ENCODE results near the gene GRB7. TPM values are rescaled to one million over a fixed set of nuclear protein-coding genes. Genes with fewer than 3 reads are reported as not detected.
"Not testable (repeated sequence)": the region's sequence is repeated elsewhere in the genome, so short reads cannot be mapped to it uniquely, and the experiment has no call there.

The GRB7 gene
- polyA plus RNA-seq, 1 donor: 0.51 TPM

GRCh38 chr17:39709319-39709997 is 28.3 kb upstream of the GRB7 start:
- no peak for DNase-seq (ENCODE audit: low read depth)

- DNase-seq (ENCODE audit: low read depth): no peak
Measured at GRCh38 chr17:39709998-39710964, 27.5 kb upstream of the GRB7 start.

DNA sequence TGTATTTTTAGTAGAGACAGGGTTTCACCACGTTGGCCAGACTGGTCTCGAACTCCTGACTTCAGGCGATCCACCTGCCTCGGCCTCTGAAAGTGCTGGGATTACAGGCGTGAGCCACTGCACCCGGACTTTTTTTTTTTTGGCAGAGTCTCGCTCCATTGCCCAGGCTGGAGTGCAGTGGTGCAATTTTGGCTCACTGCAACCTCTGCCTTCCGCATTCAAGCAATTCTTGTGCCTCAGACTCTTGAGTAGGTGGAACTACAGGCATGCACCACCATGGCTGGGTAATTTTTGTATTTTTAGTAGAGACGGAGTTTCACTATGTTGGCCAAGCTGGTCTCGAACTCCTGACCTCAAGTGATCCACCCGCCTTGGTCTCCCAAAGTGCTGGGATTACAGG is 26.7 kb upstream of the GRB7 start:
- DNase-seq (ENCODE audit: low read depth): not testable (repeated sequence)

DNA sequence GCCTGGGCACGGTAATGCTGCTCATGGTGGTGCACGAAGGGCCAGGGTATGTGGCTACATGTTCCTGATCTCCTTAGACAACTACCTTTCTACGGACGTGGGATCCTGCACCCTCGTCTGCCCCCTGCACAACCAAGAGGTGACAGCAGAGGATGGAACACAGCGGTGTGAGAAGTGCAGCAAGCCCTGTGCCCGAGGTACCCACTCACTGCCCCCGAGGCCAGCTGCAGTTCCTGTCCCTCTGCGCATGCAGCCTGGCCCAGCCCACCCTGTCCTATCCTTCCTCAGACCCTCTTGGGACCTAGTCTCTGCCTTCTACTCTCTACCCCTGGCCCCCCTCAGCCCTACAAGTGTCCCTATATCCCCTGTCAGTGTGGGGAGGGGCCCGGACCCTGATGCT is 25.9 kb upstream of the GRB7 start:
- no peak for DNase-seq (ENCODE audit: low read depth)

DNA sequence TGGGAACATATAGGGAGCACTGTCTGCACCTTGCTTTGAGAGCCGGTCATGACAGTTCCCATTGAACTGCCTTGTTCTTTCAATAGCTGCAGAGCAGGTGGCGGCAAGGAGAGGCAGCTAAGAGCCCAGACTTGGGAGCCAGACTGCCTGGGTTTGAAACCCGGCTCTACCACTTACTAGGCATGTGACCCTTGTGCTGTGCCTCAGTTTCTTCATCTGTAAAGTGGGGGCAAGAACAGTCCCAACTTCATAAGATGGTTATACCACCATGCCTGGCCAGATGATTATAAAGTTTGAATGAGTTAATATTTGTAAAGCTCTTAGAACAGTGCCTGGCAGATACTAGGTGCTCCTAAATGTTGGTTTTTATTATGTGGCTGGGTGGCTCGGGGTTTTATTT is 23.5 kb upstream of the GRB7 start:
- DNase-seq (ENCODE audit: low read depth): no peak

DNA sequence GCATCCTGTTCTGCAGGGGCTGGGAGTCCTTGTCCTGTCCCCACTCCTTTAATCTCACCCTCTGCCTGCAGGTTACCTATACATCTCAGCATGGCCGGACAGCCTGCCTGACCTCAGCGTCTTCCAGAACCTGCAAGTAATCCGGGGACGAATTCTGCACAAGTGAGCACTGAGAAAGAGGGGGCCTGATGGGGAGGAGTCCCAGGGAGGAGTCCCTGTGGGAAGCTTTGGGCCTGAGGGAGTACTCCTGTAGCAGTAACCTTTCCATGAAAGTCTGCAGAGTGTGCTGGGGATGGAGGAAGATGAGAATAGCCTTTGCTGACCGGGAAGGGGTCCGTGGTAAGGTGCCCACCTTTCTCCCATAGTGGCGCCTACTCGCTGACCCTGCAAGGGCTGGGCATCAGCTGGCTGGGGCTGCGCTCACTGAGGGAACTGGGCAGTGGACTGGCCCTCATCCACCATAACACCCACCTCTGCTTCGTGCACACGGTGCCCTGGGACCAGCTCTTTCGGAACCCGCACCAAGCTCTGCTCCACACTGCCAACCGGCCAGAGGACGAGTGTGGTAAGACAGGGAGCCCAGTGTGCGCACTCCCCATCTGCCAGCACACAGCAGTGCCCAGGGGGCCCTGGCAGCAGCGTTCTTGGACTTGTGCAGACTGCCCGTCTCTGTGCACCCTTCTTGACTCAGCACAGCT is 22.2 kb upstream of the GRB7 start:
- DNase-seq (ENCODE audit: low read depth): no peak

DNA sequence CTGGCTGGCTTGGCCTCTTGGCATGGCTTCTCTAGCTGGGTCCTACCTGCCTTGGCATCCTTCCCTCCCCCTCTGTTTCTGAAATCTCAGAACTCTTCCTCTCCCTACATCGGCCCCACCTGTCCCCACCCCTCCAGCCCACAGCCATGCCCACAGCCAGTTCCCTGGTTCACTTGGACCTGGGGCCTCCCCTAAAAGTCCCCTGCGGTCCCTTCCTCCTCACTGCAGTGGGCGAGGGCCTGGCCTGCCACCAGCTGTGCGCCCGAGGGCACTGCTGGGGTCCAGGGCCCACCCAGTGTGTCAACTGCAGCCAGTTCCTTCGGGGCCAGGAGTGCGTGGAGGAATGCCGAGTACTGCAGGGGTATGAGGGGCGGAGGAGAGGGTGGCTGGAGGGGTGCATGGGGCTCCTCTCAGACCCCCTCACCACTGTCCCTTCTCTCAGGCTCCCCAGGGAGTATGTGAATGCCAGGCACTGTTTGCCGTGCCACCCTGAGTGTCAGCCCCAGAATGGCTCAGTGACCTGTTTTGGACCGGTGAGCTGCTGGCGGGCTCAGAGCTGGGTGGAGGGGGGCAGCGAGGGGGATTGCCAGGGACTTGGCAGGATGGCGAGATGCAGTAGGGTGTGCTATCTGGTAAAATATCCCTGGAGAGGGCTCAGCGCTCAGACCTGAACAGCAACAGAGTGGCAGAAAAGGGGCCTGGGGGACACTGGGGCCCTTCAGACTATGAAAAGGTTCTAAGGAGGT is 21.5 kb upstream of the GRB7 start:
- no peak for DNase-seq (ENCODE audit: low read depth)

DNA sequence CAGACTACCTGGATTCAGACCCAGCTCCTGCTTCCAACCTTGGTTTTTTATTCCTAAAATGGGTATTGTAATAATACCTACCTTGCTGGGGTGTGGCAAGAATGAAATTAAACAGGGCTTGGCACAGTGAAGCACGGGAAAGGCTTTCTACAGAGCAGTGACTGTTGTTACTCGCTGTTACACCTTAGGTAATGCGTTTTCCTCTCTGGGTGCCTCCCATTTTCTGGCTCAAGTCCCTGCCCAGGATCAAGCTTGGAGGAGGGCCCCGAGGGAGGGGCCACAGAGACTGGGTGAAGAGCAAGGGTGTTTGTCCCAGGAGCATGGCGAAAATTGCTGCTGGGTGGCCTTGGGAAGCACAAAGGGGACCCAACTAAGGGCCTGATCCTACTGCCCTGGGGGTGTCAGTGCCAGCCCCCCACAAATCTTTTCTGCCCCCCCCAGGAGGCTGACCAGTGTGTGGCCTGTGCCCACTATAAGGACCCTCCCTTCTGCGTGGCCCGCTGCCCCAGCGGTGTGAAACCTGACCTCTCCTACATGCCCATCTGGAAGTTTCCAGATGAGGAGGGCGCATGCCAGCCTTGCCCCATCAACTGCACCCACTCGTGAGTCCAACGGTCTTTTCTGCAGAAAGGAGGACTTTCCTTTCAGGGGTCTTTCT is 20.7 kb upstream of the GRB7 start:
- DNase-seq (ENCODE audit: low read depth): no peak

- DNase-seq (ENCODE audit: low read depth): no peak
Measured at GRCh38 chr17:39717660-39718059, 20.1 kb upstream of the GRB7 start.

DNA sequence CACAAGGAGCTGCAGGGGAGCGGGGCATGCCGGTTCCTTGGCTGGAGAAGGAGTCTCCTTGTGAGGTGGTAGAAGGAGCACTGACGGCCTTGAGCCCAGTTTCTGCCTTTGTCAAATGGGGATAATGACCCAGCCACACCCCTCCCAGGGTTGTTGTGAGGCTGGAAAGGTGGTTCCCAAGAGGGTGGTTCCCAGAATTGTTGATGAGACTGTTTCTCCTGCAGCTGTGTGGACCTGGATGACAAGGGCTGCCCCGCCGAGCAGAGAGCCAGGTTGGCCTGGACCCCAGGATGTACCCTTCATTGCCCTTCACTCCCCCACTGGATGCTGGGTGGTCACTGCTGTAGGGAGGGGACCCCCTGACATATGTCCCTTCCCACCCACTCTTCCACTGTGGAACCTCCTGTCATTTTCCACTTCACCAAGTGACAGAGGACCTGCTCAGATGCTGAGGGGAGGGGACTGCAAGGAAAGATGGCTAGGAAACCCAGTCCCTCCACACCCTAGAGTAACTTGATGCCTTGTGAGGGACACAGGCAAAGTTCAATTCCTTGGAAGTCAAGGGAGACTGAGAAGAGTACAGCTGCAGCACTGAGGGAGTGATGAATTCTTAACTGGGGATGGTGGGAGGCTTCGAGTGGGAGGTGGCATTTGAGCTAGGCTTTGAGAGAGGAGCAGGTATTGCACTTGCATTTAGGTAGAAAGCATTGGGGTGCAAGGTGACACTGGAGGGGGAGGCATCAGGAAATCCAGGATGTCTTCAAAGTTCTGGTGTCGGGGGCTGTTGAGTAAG is 18.0 kb upstream of the GRB7 start:
- DNase-seq (ENCODE audit: low read depth): no peak

GRCh38 chr17:39722104-39722503 is 15.6 kb upstream of the GRB7 start:
- DNase-seq (ENCODE audit: low read depth): no peak

DNA sequence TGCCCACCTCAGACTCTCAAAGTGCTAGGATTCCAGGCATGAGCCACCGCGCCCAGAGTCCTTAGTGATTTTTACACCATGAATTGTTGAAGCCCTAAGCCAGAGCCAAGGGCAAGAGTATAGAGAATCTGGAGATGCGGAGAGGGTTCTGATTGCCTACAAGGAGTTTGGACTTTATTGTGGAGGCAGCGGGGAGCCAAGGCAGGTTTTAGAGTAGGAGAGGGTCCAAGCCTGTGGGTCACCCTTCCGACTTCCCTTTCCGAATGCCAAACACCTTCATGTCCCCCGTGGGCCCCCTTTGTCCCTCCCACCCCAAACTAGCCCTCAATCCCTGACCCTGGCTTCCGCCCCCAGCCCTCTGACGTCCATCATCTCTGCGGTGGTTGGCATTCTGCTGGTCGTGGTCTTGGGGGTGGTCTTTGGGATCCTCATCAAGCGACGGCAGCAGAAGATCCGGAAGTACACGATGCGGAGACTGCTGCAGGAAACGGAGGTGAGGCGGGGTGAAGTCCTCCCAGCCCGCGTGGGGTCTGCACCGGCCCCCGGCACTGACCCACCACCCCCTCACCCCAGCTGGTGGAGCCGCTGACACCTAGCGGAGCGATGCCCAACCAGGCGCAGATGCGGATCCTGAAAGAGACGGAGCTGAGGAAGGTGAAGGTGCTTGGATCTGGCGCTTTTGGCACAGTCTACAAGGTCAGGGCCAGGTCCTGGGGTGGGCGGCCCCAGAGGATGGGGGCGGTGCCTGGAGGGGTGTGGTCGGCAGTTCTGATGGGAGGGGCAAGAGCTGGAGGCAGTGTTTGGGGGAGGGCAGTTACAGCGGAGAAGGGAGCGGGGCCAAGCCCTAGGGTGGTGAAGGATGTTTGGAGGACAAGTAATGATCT is 14.5 kb upstream of the GRB7 start:
- DNase-seq (ENCODE audit: low read depth): no peak

DNA sequence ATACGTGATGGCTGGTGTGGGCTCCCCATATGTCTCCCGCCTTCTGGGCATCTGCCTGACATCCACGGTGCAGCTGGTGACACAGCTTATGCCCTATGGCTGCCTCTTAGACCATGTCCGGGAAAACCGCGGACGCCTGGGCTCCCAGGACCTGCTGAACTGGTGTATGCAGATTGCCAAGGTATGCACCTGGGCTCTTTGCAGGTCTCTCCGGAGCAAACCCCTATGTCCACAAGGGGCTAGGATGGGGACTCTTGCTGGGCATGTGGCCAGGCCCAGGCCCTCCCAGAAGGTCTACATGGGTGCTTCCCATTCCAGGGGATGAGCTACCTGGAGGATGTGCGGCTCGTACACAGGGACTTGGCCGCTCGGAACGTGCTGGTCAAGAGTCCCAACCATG is 13.0 kb upstream of the GRB7 start:
- DNase-seq (ENCODE audit: low read depth): no peak

DNA sequence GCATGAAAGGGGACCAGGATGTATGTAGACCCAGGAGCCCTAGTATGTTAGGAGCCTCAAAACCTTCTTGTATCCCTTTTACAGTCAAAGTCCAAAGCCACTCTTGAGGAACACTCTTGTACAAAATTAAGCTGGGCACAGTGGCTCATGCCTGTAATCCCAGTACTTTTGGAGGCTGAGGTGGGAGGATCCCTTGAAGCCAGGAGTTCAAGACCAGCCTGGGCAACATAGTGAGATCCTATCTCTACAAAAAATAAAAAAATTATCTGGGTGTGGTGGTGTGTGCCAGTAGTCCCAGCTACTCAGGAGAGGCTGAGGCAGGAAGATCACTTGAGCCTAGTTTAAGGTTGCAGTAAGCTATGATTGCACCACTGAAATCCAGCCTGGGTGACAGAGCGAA is 11.8 kb upstream of the GRB7 start:
- not testable (repeated sequence) for DNase-seq (ENCODE audit: low read depth)

GRCh38 chr17:39726617-39727016 is 11.1 kb upstream of the GRB7 start:
- DNase-seq (ENCODE audit: low read depth): no peak

DNA sequence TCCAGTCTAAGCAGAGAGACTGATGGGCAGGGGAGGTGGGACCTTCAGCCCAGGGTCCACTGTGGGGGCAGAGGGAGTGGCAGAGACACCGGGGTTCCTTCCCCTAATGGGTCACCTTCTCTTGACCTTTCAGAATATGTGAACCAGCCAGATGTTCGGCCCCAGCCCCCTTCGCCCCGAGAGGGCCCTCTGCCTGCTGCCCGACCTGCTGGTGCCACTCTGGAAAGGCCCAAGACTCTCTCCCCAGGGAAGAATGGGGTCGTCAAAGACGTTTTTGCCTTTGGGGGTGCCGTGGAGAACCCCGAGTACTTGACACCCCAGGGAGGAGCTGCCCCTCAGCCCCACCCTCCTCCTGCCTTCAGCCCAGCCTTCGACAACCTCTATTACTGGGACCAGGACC is 10.2 kb upstream of the GRB7 start:
- no peak for DNase-seq (ENCODE audit: low read depth)

GRCh38 chr17:39729280-39729851 is 8.4 kb upstream of the GRB7 start:
- DNase-seq (ENCODE audit: low read depth): no peak

GRCh38 chr17:39730095-39730921 is 7.4 kb upstream of the GRB7 start, which contains the start of gene MIEN1:
Gene MIEN1 (minus strand): TSS chr17:39730532. CDS start chr17:39730495, 37 bp downstream.
- peak; percentile 25 for DNase-seq (ENCODE audit: low read depth)

Data from forelimb muscle (tissue), 1 donor.